ENCODE data around the gene OTX1.

OTX1 gene

DNA sequence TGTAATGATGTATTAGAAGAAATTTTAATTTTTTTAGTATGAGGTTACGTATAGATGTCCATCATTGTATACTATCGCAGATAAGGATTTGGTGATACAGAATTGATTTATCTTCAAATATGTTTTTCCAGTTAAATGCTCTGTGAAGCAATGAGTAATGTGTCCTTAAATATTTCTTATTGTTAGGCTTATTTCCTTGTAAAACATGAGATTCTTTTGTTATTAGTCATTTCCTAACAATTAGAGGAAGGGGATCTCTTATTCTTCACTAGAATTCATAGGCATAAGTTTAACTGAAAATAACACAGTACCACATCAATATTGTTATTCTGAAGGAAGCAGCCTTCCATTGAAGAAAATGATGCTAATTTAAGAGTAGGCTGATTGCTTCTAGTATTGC, 15.5 kb upstream of the OTX1 start:
- Mint-ChIP-seq H3K4me1 (ENCODE audit: low read depth) (no peaks in the 10 kb centered on the region), H3K27me3 (peaks cover under 1% of the 10 kb centered on the region), H3K27ac (no peak overlapping the region), H3K9me3 (no peaks in the 10 kb centered on the region), H3K4me3 (no peak overlapping the region), H3K36me3 (ENCODE audit: low read depth) (no peaks in the 10 kb centered on the region)
- no peak for DNase-seq

GRCh38 chr2:63035660-63036059, 15.0 kb upstream of the OTX1 start:
- H3K27me3 Mint-ChIP-seq = peaks cover 6% of the 10 kb centered on the region
- H3K4me1 Mint-ChIP-seq (ENCODE audit: low read depth) = no peaks in the 10 kb centered on the region
- H3K9me3 Mint-ChIP-seq = no peaks in the 10 kb centered on the region
- no peaks in the 10 kb centered on the region for H3K36me3 Mint-ChIP-seq (ENCODE audit: low read depth)
- no peak overlapping the region for H3K27ac Mint-ChIP-seq
- H3K4me3 Mint-ChIP-seq = no peak overlapping the region
- DNase-seq = no peak

- no peaks in the 10 kb centered on the region for H3K9me3 Mint-ChIP-seq
- peaks cover 9% of the 10 kb centered on the region for H3K27me3 Mint-ChIP-seq
- H3K4me1 Mint-ChIP-seq (ENCODE audit: low read depth) = no peaks in the 10 kb centered on the region
- no peak for DNase-seq
- H3K27ac Mint-ChIP-seq = no peak overlapping the region
- H3K36me3 Mint-ChIP-seq (ENCODE audit: low read depth) = no peaks in the 10 kb centered on the region
- no peak overlapping the region for H3K4me3 Mint-ChIP-seq
Observed at GRCh38 chr2:63038034-63038433, 12.6 kb upstream of the OTX1 start.

DNA sequence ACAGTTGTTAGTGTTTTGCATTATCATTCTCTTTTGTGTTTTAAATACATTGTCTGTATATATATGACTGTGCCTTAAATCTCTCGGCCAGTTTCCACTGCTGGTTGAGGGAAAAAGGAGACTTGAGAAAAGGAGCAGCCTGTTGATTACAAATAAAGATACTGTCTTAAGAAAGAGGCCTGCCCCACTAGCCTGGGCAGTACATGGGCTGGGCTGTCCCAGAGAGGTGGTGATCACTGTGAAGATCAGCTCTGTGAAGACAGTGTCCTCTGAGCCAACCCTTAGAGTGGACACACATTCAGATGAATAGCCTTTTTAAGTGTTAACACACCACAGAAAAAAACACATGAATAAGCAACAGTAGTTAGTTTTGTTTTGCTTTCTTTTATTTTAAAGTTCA, 10.0 kb upstream of the OTX1 start:
- no peak for DNase-seq
- Mint-ChIP-seq H3K4me3 (no peak overlapping the region), H3K36me3 (ENCODE audit: low read depth) (peaks cover 8% of the 10 kb centered on the region), H3K27ac (no peak overlapping the region), H3K9me3 (no peaks in the 10 kb centered on the region), H3K27me3 (peaks cover 30% of the 10 kb centered on the region), H3K4me1 (ENCODE audit: low read depth) (no peaks in the 10 kb centered on the region)

DNA sequence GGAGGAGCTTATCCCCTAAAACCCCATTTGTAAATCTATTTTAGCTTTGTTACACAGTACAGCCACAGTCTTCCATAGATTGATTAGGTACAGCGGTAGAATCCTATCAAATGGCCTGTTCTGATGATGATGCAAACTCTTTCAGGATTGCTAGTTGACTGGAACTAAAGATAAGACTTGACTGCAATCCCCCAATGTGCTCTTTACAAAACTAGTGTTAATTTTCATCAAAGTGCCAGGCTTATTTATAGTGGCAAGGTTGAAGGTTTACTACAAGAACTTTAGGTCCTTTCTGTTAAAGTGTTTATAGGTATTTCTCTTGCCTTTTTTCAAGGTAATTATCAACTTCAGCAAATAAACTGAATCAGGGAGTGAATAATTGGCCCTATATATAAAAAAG, 9.0 kb upstream of the OTX1 start:
- H3K27me3 Mint-ChIP-seq = peaks cover 41% of the 10 kb centered on the region

GRCh38 chr2:63044362-63045327, 6.0 kb upstream of the OTX1 start:
- Mint-ChIP-seq H3K27me3 (peaks cover 71% of the 10 kb centered on the region), H3K4me3 (no peak overlapping the region), H3K36me3 (ENCODE audit: low read depth) (peaks cover 11% of the 10 kb centered on the region), H3K27ac (no peak overlapping the region), H3K4me1 (ENCODE audit: low read depth) (peaks cover 30% of the 10 kb centered on the region), H3K9me3 (no peaks in the 10 kb centered on the region)
- no peak for DNase-seq

More for the DNA sequence above, 9.0 kb upstream of the OTX1 start:
- no peaks in the 10 kb centered on the region for H3K9me3 Mint-ChIP-seq
- no peak overlapping the region for H3K27ac Mint-ChIP-seq
- peaks cover 1% of the 10 kb centered on the region for H3K4me1 Mint-ChIP-seq (ENCODE audit: low read depth)
- no peak for DNase-seq
- peaks cover 11% of the 10 kb centered on the region for H3K36me3 Mint-ChIP-seq (ENCODE audit: low read depth)
- H3K4me3 Mint-ChIP-seq = no peak overlapping the region

- peaks cover 42% of the 10 kb centered on the region for H3K4me1 Mint-ChIP-seq (ENCODE audit: low read depth)
- no peak for DNase-seq
- H3K9me3 Mint-ChIP-seq = no peaks in the 10 kb centered on the region
- H3K27me3 Mint-ChIP-seq = peaks cover 75% of the 10 kb centered on the region
- H3K4me3 Mint-ChIP-seq = no peak overlapping the region
- no peak overlapping the region for H3K27ac Mint-ChIP-seq
- peaks cover 11% of the 10 kb centered on the region for H3K36me3 Mint-ChIP-seq (ENCODE audit: low read depth)
Observed at GRCh38 chr2:63046552-63046951, 4.1 kb upstream of the OTX1 start.

DNA sequence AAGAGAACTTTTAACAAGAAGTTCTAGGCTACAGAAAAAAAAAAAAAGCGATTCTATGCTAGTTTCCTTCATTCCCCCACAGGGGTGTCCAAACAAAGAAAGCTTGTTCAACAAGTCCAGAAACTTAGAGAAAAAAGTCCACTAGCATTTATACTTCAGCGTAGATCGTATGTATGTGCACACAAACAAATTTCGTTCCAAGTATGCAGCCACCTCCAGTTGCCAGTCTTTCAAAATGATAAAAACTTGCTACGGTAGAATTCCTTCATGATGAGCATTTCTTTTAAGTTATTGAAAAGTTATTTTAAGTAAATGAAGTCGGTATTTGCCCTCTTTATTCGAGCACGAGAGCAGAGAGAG, 3.7 kb upstream of the OTX1 start:
- H3K4me1 Mint-ChIP-seq (ENCODE audit: low read depth) = peaks cover 44% of the 10 kb centered on the region
- H3K9me3 Mint-ChIP-seq = no peaks in the 10 kb centered on the region
- H3K27ac Mint-ChIP-seq = no peak overlapping the region

GRCh38 chr2:63047321-63048279, 3.0 kb upstream of the OTX1 start:
- DNase-seq = peak; percentile 45
- Mint-ChIP-seq H3K27me3 (peaks cover 81% of the 10 kb centered on the region), H3K9me3 (no peaks in the 10 kb centered on the region), H3K36me3 (ENCODE audit: low read depth) (peaks cover 11% of the 10 kb centered on the region), H3K4me1 (ENCODE audit: low read depth) (peaks cover 49% of the 10 kb centered on the region), H3K4me3 (peak overlapping the region; percentile 77), H3K27ac (no peak overlapping the region)

More for the DNA sequence above, 3.7 kb upstream of the OTX1 start:
- peak overlapping the region; percentile 77 for H3K4me3 Mint-ChIP-seq
- DNase-seq = no peak
- H3K36me3 Mint-ChIP-seq (ENCODE audit: low read depth) = peaks cover 11% of the 10 kb centered on the region
- H3K27me3 Mint-ChIP-seq = peaks cover 74% of the 10 kb centered on the region

GRCh38 chr2:63048367-63049171, 2.1 kb upstream of the OTX1 start:
- Mint-ChIP-seq H3K4me3 (peak overlapping the region; percentile 77), H3K27me3 (peaks cover 89% of the 10 kb centered on the region), H3K27ac (peak overlapping the region; percentile 26), H3K4me1 (ENCODE audit: low read depth) (peaks cover 55% of the 10 kb centered on the region), H3K36me3 (ENCODE audit: low read depth) (peaks cover 11% of the 10 kb centered on the region), H3K9me3 (no peaks in the 10 kb centered on the region)
- DNase-seq = peak; percentile 51

DNA sequence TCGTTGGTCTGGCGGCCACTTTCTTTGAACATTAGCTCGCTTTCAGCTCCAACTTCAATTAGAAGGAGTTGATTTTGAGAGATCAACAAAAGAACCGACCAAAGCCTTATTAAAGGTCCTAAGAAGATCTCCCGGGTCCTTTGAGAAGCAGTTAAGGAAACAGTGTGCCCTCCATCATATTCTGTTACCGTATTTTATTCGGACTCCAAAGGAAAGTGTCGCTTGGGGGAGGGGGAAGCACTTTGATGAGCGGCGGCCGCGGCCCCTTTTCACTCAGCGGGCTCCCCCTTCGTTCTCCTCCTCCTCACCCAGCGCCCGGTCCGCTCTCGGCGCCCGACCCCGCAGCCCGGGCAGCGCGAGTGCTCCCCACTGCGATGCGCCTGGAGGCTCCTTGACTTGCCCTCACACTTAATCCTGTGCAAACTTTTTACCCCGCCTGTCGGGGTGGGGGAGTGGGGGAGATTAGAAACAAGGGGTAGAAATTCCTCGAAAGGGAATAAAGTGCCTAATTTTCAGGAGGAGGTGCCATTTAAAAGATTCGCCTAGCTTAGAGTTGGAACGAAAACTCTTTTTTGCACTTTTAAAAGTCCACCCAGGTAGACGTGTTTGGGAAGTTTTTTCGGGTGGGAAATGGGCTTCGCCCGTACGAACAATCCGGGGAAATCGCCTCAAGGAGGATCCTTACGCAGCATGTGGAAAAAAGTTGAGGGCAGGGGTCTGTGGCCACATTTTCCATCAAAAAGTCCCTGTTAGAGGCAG, 1.2 kb upstream of the OTX1 start:
- Mint-ChIP-seq H3K27ac (no peak overlapping the region), H3K4me1 (ENCODE audit: low read depth) (peaks cover 61% of the 10 kb centered on the region), H3K4me3 (peak overlapping the region; percentile 77), H3K36me3 (ENCODE audit: low read depth) (peaks cover 10% of the 10 kb centered on the region), H3K9me3 (no peaks in the 10 kb centered on the region), H3K27me3 (peaks cover 90% of the 10 kb centered on the region)
- DNase-seq = peak; percentile 43

GRCh38 chr2:63049970-63050333, 678 bp upstream of the OTX1 start:
- peak; percentile 63 for DNase-seq
- Mint-ChIP-seq H3K27me3 (peaks cover 90% of the 10 kb centered on the region), H3K36me3 (ENCODE audit: low read depth) (peaks cover 9% of the 10 kb centered on the region), H3K4me3 (peak overlapping the region; percentile 77), H3K9me3 (no peaks in the 10 kb centered on the region), H3K4me1 (ENCODE audit: low read depth) (peaks cover 67% of the 10 kb centered on the region), H3K27ac (no peak overlapping the region)

DNA sequence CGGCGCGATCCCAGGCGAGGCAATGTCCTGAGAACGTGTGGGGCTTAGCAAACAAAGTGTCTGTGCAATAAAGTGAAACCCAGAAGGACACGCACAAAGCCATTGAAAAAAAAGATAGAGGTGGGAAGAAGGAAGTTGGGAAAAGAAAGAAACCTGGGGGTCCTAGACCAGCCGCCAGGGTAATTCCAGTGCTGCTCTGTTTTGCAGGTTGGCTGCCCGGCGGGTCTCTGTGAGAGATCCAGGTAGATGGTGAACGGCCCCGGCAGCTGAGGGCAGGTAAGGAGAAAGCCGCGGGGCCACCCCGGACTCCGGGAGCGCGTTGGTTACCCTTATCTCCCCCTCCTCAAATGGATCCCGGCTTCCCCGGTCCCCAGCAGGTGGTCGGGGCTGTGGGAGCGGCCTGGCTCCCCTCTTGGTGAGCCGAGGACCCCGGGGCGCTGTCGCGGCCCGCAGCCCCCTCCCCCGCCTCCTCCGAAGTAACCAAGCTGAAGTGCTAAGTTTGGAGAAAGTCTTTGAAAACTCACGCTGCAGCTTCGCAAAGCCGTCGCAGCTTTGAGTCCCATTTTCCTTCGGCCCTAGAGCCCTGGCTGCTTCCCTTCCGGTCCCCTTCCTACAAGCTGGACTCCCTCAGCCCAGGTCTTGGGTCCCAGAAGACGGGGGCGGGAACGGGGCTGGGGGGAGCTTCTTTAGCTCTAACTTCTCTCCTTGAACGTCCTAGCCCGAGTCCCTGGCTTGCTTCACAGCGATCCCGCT, 588 bp downstream of the OTX1 start:
- H3K27ac Mint-ChIP-seq = no peak overlapping the region
- H3K9me3 Mint-ChIP-seq = no peaks in the 10 kb centered on the region
- H3K4me1 Mint-ChIP-seq (ENCODE audit: low read depth) = peaks cover 80% of the 10 kb centered on the region
- H3K4me3 Mint-ChIP-seq = peak overlapping the region; percentile 75
- H3K27me3 Mint-ChIP-seq = peaks cover 90% of the 10 kb centered on the region
- H3K36me3 Mint-ChIP-seq (ENCODE audit: low read depth) = no peaks in the 10 kb centered on the region
- peak; percentile 50 for DNase-seq

Measured in activated T-cell treated with anti-CD3 and anti-CD28 coated beads, Interleukin-2, amount 50 U/mL, for 24 hours (primary cell).